GM12891 (cell line): Measurements from ENCODE around the gene DUSP6.

Experiments used
- POLR2A ChIP-seq: IDR thresholded peaks from 2 replicates; pipeline ENCODE4 v1.6.1; 2011; ENCODE audit warnings: low read depth, low read length, control low read depth
- POLR2AphosphoS5 ChIP-seq: IDR thresholded peaks from 2 replicates; pipeline ENCODE4 v1.6.1; 2011; ENCODE audit warnings: low read depth, low read length, control low read depth
- TAF1 ChIP-seq: IDR thresholded peaks from 2 replicates; pipeline ENCODE4 v1.6.1; 2011; ENCODE audit warnings: low read depth, low read length, control low read depth

- TF ChIP-seq TAF1 (no peak), POLR2A (no peak), POLR2AphosphoS5 (no peak)
Measured at GRCh38 chr12:89376202-89376529, 23.9 kb upstream of the DUSP6 start.
